ENCODE measurements around the gene DPP10.

The DPP10 gene

DNA sequence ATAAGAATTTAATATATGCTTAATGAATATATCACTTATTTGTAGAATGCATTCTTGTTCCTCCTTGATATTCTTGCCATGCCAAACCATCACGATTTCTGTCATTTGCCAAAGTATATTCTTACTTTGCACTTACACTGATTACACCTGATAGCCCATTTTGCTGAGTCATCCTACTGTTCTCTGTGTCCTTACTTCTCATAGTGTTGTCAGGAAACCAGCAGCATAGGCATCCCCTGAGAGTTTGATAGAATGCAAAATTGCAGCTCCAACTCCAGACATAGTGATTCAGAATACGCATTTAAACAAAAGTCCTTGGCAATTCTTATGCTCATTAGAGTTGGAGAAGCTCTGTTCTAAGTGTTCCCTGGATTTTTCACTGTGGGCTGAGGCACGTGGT, 687.1 kb downstream of the DPP10 start:
- DNase-seq (ENCODE audit: low read depth in 2 of 2): no peak

- no peak for DNase-seq (ENCODE audit: low read depth in 2 of 2)
Measured at GRCh38 chr2:115160531-115161080, 718.2 kb downstream of the DPP10 start.

- no peak for DNase-seq (ENCODE audit: low read depth in 2 of 2)
Measured at GRCh38 chr2:115161081-115161770, 718.8 kb downstream of the DPP10 start.

- DNase-seq (ENCODE audit: low read depth in 2 of 2): no peak
Measured at GRCh38 chr2:115161771-115162493, 719.5 kb downstream of the DPP10 start.

GRCh38 chr2:115162494-115163293, 720.3 kb downstream of the DPP10 start:
- no peak for DNase-seq (ENCODE audit: low read depth in 2 of 2)

DNA sequence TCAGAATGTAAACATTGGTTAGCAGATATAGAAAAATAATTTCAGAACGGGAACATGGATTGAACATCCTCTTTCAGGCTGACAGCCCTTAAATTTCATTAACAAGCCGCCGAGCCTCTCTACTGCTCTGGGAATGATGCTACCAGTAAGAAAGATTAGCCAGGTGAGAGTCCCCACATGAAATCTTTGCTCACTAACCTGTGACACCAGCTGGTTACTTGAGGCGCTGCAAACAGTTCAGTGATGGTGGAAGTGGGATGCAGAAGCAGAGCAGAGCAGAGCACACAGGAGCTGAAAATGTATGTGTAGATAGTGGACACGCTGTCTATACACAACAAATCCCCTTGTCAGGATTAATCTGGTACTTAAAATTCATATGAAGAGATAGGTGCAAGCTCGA, 721.1 kb downstream of the DPP10 start:
- no peak for DNase-seq (ENCODE audit: low read depth in 2 of 2)

- DNase-seq (ENCODE audit: low read depth in 2 of 2): no peak
Measured at GRCh38 chr2:115165529-115166109, 723.2 kb downstream of the DPP10 start.

- no peak for DNase-seq (ENCODE audit: low read depth in 2 of 2)
Measured at GRCh38 chr2:115168457-115168856, 726.0 kb downstream of the DPP10 start.

- no peak for DNase-seq (ENCODE audit: low read depth in 2 of 2)
Measured at GRCh38 chr2:115169814-115170213, 727.4 kb downstream of the DPP10 start.

GRCh38 chr2:115171751-115172150, 729.3 kb downstream of the DPP10 start:
- DNase-seq (ENCODE audit: low read depth in 2 of 2): no peak

- no peak for DNase-seq (ENCODE audit: low read depth in 2 of 2)
Measured at GRCh38 chr2:115174651-115175050, 732.2 kb downstream of the DPP10 start.

DNA sequence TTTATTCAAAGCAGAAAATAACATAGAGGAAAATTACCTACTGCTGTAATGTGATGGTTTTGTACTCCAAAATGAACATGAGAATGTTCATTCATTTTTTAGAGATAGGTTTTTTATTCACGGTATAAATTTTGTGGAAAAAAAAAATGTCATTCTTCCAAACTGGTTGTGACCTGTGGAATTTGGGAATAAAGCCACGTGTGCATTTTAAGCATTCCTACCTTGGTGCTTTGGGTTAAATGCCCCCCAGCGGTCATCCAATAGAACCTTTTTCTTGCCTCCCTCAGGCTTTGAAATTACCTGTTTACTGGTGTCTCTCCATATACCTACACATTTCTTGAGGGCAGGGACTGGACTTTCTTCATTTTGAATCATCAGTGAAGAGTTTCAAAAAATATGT, 740.7 kb downstream of the DPP10 start:
- DNase-seq (ENCODE audit: low read depth in 2 of 2): no peak

GRCh38 chr2:115190459-115190858, 748.0 kb downstream of the DPP10 start:
- no peak for DNase-seq (ENCODE audit: low read depth in 2 of 2)

- no peak for DNase-seq (ENCODE audit: low read depth in 2 of 2)
Measured at GRCh38 chr2:115194623-115195022, 752.2 kb downstream of the DPP10 start.

- no peak for DNase-seq (ENCODE audit: low read depth in 2 of 2)
Measured at GRCh38 chr2:115196587-115196986, 754.1 kb downstream of the DPP10 start.

DNA sequence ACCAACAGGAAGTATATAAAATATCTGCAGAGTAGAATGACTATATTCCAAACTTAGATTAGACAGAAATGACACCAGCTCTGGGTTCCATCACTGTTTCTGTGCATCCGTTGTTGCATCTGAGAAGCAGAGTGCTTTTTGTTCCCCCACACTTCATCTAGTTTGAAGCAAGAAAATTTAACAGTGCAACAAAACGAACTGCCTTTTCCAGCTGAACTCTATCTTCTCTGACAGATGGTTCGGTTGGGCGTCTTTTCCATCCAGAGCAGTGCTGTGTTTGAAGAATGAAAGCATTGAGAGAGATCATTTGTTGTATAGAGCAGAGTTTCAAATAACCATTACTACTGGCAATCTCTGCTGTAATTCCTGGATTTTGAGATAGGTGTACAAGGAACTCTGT, 757.5 kb downstream of the DPP10 start:
- DNase-seq (ENCODE audit: low read depth in 2 of 2): no peak

DNA sequence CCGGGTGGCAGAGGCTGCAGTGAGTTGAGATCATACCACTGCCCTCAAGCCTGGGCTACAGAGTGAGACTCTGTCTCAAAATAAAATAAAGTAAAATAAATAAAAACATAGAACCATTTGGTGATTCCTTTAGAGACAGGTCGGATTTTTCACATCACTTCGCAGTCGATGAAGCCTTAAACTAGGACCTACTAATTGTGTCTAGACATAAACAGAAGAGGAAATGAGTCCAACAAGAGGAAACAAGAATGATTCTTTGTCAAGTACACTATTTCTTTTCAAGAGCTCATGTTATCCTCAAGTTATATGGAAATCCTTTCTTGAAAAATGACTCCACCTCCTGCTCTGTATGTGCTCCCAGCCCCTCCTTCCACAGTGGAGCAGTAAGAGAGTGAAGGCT, 758.9 kb downstream of the DPP10 start:
- no peak for DNase-seq (ENCODE audit: low read depth in 2 of 2)

DNA sequence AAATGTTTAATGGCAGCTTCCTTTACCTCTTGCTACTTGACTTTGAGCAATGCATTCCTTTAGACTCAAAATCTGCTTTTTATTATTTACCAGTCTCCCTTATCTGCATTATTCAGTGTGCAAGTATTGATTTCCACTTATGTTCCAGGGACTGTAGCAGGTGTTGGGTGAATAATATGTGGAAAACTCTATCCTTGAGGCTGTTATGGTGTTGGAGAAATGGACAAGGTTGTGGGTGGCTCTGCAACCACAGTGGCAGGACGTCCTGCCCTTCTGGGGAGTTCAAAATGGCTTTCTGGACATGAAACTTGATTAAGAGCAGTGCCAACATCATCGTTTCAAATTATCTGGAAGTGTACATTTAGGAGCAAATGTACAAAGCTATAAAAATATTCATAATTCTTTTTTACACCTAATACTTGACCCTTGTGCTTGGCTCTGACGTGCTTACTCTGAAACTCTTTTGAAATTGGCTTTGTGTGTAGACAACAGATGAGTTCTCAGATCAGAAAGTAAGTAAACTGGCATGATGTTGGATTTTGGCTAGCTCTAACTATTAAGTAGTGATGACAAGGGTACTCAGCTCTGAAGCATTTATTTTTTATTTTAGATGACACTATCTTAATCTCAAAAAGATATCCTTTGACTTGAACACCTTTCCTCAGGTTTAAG, 766.2 kb downstream of the DPP10 start:
- no peak for DNase-seq (ENCODE audit: low read depth in 2 of 2)

DNA sequence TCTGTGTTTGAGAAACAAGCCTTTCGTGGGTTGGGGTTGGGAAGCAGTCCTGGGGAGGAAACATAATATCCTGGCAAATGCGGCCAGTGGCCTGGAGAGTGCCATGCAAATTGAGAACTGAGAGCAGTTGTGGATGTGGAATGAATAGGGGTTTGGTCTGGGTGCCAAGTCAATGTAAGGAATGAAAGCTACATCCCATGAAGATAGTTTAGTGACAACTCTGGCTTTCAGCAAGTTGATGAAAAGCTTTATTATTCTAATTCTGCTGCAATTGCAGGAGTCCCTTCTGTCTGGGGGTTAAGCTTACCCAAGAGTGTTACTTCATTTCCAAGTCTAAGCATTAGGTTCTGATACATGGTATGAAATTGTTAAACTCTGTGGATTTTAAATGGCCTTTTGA, 771.6 kb downstream of the DPP10 start:
- DNase-seq (ENCODE audit: low read depth in 2 of 2): no peak

GRCh38 chr2:115219296-115219695, 776.9 kb downstream of the DPP10 start:
- no peak for DNase-seq (ENCODE audit: low read depth in 2 of 2)

DNA sequence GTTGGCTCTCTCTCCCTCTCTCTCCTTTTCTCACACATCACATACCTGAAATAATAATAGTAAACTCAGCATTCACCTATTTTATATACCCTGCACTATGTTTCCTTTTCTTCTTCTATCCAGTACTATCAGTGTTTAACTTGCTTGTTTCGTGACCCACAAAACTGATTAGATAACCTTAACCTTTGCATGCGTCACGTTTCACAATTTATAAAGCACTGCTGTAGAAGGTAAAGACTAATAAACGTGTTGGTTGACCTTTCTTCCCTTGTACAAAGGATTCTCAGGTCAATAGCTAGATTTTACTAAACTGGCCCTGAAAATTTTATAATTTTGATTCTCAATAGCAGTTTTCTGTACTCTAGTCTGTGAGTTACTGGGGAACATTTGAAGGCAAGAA, 791.7 kb downstream of the DPP10 start:
- DNase-seq (ENCODE audit: low read depth in 2 of 2): no peak

- DNase-seq (ENCODE audit: low read depth in 2 of 2): no peak
Measured at GRCh38 chr2:115234737-115235136, 792.3 kb downstream of the DPP10 start.
